ENCODE measurements around the gene TENM4.

- TF ChIP-seq CTCF (IDR thresholded peaks at IDR 0.05; ENCODE audit: low read depth, low read length, poor library complexity, severe bottlenecking): no peak
- TF ChIP-seq EZH2phosphoT487 (IDR thresholded peaks at IDR 0.05; ENCODE audit: borderline replicate concordance, low read length): no peak
Measured at GRCh38 chr11:79425463-79425862, 15.4 kb downstream of the TENM4 start.

Data from DOHH2 (cell line).